ENCODE data around the gene SGF29.

Gene SGF29

DNA sequence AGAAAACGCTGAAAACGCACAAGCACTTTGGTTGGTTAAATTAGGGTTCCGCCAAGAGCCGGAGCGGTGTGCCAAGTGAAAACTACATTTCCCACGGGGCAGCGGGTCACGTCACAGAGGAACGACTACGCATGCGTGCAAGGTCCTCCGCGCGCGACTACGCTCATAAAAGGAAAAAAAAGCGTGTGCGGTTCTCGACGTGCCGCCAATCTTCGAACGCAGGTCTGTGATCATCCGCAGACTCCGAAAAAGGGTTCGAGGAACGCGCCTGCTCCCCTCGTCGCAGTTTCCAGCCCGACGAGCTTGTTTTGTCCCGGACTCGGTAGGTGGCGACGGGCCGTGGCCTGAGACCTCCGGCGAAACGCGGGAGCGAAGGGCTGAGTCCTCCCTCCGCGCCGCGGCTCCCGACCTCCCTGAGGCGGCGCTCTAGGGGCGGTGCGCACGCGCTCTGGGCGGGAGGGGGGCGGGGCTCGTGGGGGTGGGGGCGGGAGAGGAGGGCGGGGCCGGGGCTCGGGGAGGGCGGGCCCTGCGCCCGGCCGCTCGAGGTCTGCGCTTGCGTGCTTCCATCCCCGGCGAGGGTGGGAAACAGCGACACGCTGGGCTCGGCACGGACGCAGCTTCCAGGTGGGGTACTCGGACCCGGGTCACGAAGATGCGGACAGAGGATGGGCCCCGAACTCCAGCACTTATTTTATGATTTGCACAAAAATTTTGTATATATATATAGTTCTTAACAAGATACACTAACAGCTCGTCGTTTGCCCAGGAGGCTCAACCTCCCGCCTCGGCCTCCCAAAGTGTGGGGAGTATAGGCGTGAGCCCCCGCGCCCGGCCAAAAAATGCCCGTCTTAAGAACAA is at the start of gene SGF29:
SGF29 (plus strand) TSS at position 145 of the 858 bp plus-strand sequence. CDS start 27,150 bp downstream, outside the sequence.
- peak within 1 kb of the TSS; percentile 62 for H3K4me3 ChIP-seq (ENCODE audit: control insufficient read depth, low read depth, low read length)
- peak; percentile 92 for DNase-seq (ENCODE audit: low read depth)
- TF ChIP-seq, protein P1, sequence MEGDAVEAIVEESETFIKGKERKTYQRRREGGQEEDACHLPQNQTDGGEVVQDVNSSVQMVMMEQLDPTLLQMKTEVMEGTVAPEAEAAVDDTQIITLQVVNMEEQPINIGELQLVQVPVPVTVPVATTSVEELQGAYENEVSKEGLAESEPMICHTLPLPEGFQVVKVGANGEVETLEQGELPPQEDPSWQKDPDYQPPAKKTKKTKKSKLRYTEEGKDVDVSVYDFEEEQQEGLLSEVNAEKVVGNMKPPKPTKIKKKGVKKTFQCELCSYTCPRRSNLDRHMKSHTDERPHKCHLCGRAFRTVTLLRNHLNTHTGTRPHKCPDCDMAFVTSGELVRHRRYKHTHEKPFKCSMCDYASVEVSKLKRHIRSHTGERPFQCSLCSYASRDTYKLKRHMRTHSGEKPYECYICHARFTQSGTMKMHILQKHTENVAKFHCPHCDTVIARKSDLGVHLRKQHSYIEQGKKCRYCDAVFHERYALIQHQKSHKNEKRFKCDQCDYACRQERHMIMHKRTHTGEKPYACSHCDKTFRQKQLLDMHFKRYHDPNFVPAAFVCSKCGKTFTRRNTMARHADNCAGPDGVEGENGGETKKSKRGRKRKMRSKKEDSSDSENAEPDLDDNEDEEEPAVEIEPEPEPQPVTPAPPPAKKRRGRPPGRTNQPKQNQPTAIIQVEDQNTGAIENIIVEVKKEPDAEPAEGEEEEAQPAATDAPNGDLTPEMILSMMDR (conservative IDR thresholded peaks at IDR 0.05; ENCODE audit: control insufficient read depth, insufficient read depth, low read depth, low read length) = peak; percentile 6

DNA sequence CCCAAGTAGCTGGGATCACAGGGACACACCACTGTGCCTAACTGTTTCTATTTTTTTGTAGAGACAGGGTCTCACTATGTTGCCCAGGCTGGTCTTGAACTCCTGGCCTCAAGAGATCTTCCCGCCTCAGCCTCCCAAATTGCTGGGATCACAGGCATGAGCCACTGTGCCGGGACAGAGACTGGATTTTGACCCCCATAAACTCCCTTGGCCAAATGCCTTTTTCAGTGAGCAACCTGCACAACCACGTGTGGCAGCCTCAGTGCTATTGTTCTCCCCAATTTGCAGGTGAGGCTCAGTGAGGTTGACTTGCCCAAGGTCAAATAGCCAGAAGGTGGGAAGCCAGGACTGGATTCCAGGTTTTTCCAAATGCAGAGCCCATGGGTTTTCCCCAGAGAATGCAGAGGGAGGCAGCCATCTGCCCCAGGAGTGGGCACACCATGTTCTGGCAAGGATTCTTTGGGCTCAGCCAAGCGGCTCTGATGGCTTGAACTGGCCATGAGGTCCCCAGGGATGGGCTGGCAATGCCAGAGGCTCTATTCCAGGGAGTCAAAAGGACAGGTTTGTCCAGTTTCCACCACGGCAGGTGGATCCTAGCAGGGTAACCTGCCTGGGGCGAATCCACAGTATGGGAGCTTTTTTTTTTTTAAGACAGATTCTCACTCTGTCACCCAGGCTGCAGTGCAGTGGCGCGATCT is 48.9 kb upstream of the SGF29 start:
- TF ChIP-seq, protein P1 (conservative IDR thresholded peaks at IDR 0.05; ENCODE audit: control insufficient read depth, insufficient read depth, low read depth, low read length) = no peak
- no peak for DNase-seq (ENCODE audit: low read depth)

DNA sequence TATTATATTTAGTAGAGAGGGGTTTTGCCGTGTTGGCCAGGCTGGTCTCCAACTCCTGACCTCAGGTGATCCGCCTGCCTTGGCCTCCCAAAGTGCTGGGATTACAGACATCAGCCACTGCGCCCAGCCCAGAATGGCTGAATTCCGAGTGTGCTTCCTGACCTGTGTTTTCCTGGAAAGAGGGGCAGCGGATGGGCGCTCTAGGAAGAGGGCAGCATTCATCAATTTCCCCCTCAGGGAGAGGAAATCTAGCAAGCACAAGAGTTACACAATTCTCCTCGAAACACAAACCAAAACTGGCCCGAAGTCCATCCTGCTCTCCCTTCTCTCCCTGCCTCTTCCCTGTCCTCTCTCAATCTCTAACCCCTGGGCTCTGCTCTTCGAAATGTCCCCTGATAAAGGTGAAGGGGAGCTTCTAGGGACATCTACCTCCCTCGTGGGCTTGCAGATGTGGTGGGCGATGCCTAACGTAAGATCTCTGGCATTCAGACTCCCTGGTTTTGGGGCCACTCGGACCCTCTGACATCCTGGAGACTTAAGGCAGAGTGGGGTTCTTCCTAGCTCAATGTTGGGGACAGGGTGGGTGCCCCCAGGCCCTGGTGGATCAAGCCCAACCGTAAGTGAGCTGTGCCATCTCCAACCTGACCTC is 48.1 kb upstream of the SGF29 start:
- TF ChIP-seq, protein P1 (conservative IDR thresholded peaks at IDR 0.05; ENCODE audit: control insufficient read depth, insufficient read depth, low read depth, low read length) = no peak
- H3K4me3 ChIP-seq (ENCODE audit: control insufficient read depth, low read depth, low read length) = no peak overlapping the region
- DNase-seq (ENCODE audit: low read depth) = no peak

More for the DNA sequence above, 48.9 kb upstream of the SGF29 start:
- no peak overlapping the region for H3K4me3 ChIP-seq (ENCODE audit: control insufficient read depth, low read depth, low read length)

DNA sequence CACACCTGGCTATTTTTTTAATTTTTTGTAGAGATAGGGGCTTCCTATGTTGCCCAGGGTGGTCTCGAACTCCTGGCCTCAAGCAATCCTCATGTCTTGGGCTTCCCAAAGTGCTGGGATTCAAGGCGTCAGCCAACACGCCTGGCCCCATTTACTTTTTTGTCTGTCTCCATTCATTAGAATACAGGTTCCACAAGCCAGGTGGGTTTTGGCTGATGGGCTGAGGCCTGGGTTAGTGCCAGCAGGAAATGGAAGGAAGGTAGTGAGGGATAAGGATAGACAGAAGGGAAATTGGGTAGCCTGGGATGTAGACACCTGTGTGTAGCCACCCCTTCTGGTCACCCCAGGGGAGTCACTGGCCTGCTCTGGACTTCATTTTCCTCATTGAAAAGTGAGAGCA is 42.7 kb upstream of the SGF29 start:
- DNase-seq (ENCODE audit: low read depth) = no peak
- TF ChIP-seq, protein P1 (conservative IDR thresholded peaks at IDR 0.05; ENCODE audit: control insufficient read depth, insufficient read depth, low read depth, low read length) = no peak

DNA sequence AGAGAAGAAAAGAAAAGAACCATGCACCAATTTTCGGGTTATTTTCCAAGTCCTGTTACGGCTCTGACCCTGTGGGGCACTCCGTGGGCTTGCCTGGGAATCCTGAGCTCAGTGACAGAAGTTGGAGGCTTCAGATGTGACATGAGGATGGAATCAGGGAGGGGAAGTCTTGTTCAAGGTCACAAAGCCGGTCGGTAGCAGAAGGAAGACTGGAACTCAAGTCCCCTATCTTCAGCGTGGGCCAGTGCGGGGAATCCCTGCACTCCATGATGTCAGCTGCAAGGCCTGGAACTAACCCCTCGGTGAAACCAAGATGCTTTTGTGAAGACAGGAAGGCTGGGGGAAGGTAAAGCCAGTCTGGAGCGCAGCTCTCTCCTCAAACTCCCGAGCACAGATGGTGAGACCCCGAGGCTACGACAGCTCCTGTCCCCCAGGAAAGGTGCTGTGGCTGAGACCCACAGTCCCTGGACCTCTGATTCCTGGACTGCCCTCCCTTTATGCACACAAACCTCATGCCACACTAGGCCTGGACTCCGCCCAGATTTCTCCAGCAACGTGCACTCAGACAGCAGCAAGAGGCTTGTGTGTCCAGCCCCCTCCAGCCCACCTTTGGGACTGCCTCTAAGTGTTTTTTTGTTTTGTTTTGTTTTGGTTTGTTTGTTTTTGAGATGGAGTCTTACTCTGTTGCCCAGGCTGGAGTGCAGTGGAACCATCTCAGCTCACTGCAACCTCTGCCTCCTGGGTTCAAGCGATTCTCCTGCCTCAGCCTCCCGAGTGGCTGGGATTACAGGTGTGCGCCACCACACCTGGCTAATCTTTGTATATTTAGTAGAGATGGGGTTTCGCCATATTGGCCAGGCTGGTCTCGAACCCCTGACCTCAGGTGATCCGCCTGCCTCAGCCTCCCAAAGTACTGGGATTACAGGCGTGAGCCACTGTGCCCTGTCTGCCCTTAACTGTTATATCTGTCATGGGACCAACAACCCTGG is 41.6 kb upstream of the SGF29 start:
- no peak overlapping the region for H3K4me3 ChIP-seq (ENCODE audit: control insufficient read depth, low read depth, low read length)
- DNase-seq (ENCODE audit: low read depth) = no peak
- TF ChIP-seq, protein P1 (conservative IDR thresholded peaks at IDR 0.05; ENCODE audit: control insufficient read depth, insufficient read depth, low read depth, low read length) = no peak

More for the DNA sequence above, 42.7 kb upstream of the SGF29 start:
- no peak overlapping the region for H3K4me3 ChIP-seq (ENCODE audit: control insufficient read depth, low read depth, low read length)

All from fibroblast of mammary gland (primary cell).